DND-41 (cell line): ENCODE results near the gene ELK1.
"Not testable (repeated sequence)": the region's sequence is repeated elsewhere in the genome, so short reads cannot be mapped to it uniquely, and the experiment has no call there.

Source experiments
- ATAC-seq: fragments of 200-7000 bp; cut with Tn5 transposase; 3 replicates; pipeline ENCODE4 v1.9.1; 2021; ENCODE audit warnings: low read depth; ENCODE audit not compliant: insufficient read depth
- DNase-seq: peaks from one replicate; pipeline ENCODE4 v3.0.0-alpha.2; 2020
- H2AFZ ChIP-seq: 2 replicates; pipeline ENCODE4 v1.6.0; 2012; ENCODE audit warnings: low read depth, low read length
- H3K27ac ChIP-seq: 2 replicates; pipeline ENCODE4 v1.5.1; 2012; ENCODE audit warnings: low read length, inconsistent platforms
- H3K27me3 ChIP-seq: fragments of 200-600 bp; sonication (generic); 2 replicates; pipeline ENCODE4 v1.6.0; 2012; ENCODE audit warnings: low read length, mild to moderate bottlenecking, inconsistent platforms; ENCODE audit not compliant: insufficient read depth, poor library complexity
- H3K36me3 ChIP-seq: 2 replicates; pipeline ENCODE4 v1.5.1; 2012; ENCODE audit warnings: low read length, inconsistent platforms; ENCODE audit not compliant: insufficient read depth
- H3K4me1 ChIP-seq: 2 replicates; pipeline ENCODE4 v1.5.1; 2012; ENCODE audit warnings: mild to moderate bottlenecking, low read length; ENCODE audit not compliant: insufficient read depth
- H3K4me2 ChIP-seq: 2 replicates; pipeline ENCODE4 v1.6.0; 2012; ENCODE audit warnings: mild to moderate bottlenecking, moderate library complexity, low read length, inconsistent platforms; ENCODE audit not compliant: insufficient read depth
- H3K4me3 ChIP-seq, 2 experiments: fragments of 200-600 bp in 1 of 2; shearing (Covaris generic) in 1 of 2; 2 replicates each; pipeline ENCODE4 v1.5.1; 2012 to 2016; ENCODE audit warnings: inconsistent platforms in 2 of 2, low read length in 2 of 2, mild to moderate bottlenecking in 2 of 2, low read depth in 1 of 2, moderate library complexity in 1 of 2
- H3K79me2 ChIP-seq: 2 replicates; pipeline ENCODE4 v1.6.0; 2012; ENCODE audit warnings: low read length, inconsistent platforms; ENCODE audit not compliant: insufficient read depth
- H3K9ac ChIP-seq: 2 replicates; pipeline ENCODE4 v1.6.0; 2012; ENCODE audit warnings: low read depth, mild to moderate bottlenecking, inconsistent platforms, low read length, moderate library complexity
- H3K9me3 ChIP-seq: 2 replicates; pipeline ENCODE4 v1.5.1; 2012; ENCODE audit warnings: low read length, moderate library complexity, mild to moderate bottlenecking, inconsistent platforms; ENCODE audit not compliant: insufficient read depth, severe bottlenecking
- H4K20me1 ChIP-seq: 2 replicates; pipeline ENCODE4 v1.6.0; 2012; ENCODE audit warnings: low read length; ENCODE audit not compliant: insufficient read depth
- CTCF ChIP-seq: IDR thresholded peaks from 2 replicates; pipeline ENCODE4 v1.5.1; 2012; ENCODE audit warnings: borderline replicate concordance, low read length, moderate library complexity, mild to moderate bottlenecking; ENCODE audit not compliant: poor library complexity, severe bottlenecking; ENCODE audit errors: extremely low read depth
- EZH2 ChIP-seq: IDR thresholded peaks from 3 replicates; pipeline ENCODE4 v1.6.1; 2012; ENCODE audit warnings: borderline replicate concordance, low read depth, mild to moderate bottlenecking, moderate library complexity, low read length, inconsistent platforms; ENCODE audit not compliant: severe bottlenecking

ELK1 gene

GRCh38 chrX:47687263-47687662 lies 36.9 kb upstream of the ELK1 start:
- H3K9me3 ChIP-seq, result no peaks in the 10 kb centered on the region
- no peak overlapping the region for H3K4me3 ChIP-seq
- no peak overlapping the region for H2AFZ ChIP-seq
- no peaks in the 10 kb centered on the region for H3K27me3 ChIP-seq
- DNase-seq, result no peak
- H3K9ac ChIP-seq, result no peak overlapping the region
- no peak for ATAC-seq
- H3K36me3 ChIP-seq, result no peaks in the 10 kb centered on the region
- H3K27ac ChIP-seq, result no peak overlapping the region
- H3K79me2 ChIP-seq, result no peaks in the 10 kb centered on the region
- TF ChIP-seq EZH2, result no peak
- no peak for TF ChIP-seq CTCF
- no peaks in the 10 kb centered on the region for H4K20me1 ChIP-seq
- H3K4me2 ChIP-seq, result no peak overlapping the region
- H3K4me1 ChIP-seq, result no peaks in the 10 kb centered on the region

- Histone ChIP-seq H4K20me1 (no peaks in the 10 kb centered on the region), H2AFZ (no peak overlapping the region), H3K9me3 (no peaks in the 10 kb centered on the region), H3K9ac (no peak overlapping the region), H3K4me1 (no peaks in the 10 kb centered on the region), H3K79me2 (no peaks in the 10 kb centered on the region), H3K4me2 (no peak overlapping the region), H3K36me3 (no peaks in the 10 kb centered on the region), H3K27me3 (no peaks in the 10 kb centered on the region), H3K4me3 (no peak overlapping the region), H3K27ac (no peak overlapping the region)
- TF ChIP-seq EZH2, result no peak
- no peak for TF ChIP-seq CTCF
- ATAC-seq (no peak), DNase-seq (no peak)
These were observed 33.5 kb upstream of the ELK1 start for GRCh38 chrX:47683829-47684205.

- H2AFZ ChIP-seq, result no peak overlapping the region
- H3K79me2 ChIP-seq, result no peaks in the 10 kb centered on the region
- H3K4me3 ChIP-seq, result no peak overlapping the region
- no peaks in the 10 kb centered on the region for H3K36me3 ChIP-seq
- no peak overlapping the region for H3K27ac ChIP-seq
- no peak for DNase-seq
- H3K4me1 ChIP-seq, result no peaks in the 10 kb centered on the region
- H3K27me3 ChIP-seq, result no peaks in the 10 kb centered on the region
- H3K9me3 ChIP-seq, result no peaks in the 10 kb centered on the region
- no peaks in the 10 kb centered on the region for H4K20me1 ChIP-seq
- no peak overlapping the region for H3K4me2 ChIP-seq
- H3K9ac ChIP-seq, result no peak overlapping the region
- TF ChIP-seq EZH2, result no peak
- no peak for TF ChIP-seq CTCF
- no peak for ATAC-seq
These were observed 32.9 kb upstream of the ELK1 start for GRCh38 chrX:47683184-47683828.

GRCh38 chrX:47675959-47676859 lies 25.8 kb upstream of the ELK1 start:
- DNase-seq, H3K36me3 ChIP-seq, H3K79me2 ChIP-seq, H4K20me1 ChIP-seq, H3K4me1 ChIP-seq, ATAC-seq, H3K27me3 ChIP-seq, H3K9me3 ChIP-seq, H2AFZ ChIP-seq, H3K4me2 ChIP-seq, H3K27ac ChIP-seq, H3K9ac ChIP-seq, H3K4me3 ChIP-seq: not testable (repeated sequence)
